Peyer's patch (tissue), 4 donors: ENCODE data around the gene SIRPB2. TPM values are rescaled to one million over a fixed set of nuclear protein-coding genes. Genes with fewer than 3 reads are reported as not detected.

Experiments
- DNase-seq, 3 donors: peaks; one replicate each; pipeline ENCODE4 v3.0.0-alpha.2; 2017 to 2019
- H3K27ac ChIP-seq, 4 donors: fragments of 200-600 bp; sonication (generic); one replicate each; pipeline ENCODE4 v1.5.1; 2016 to 2019
- H3K27me3 ChIP-seq, 2 donors: fragments of 200-600 bp; sonication (generic); one replicate each; pipeline ENCODE4 v1.5.1; 2019
- H3K36me3 ChIP-seq, 3 donors: fragments of 200-600 bp; sonication (generic); one replicate each; pipeline ENCODE4 v1.5.1; 2016 to 2019
- H3K4me1 ChIP-seq, 4 donors: fragments of 200-600 bp; sonication (generic); one replicate each; pipeline ENCODE4 v1.5.1; 2016 to 2019
- H3K4me3 ChIP-seq, 4 donors: fragments of 200-600 bp; sonication (generic); 1 replicate in 3 of 4; 2 replicates in 1 of 4; pipeline ENCODE4 v1.5.1; 2016 to 2019; ENCODE audit warnings: mild to moderate bottlenecking in 1 of 4
- H3K9me3 ChIP-seq, 4 donors: fragments of 200-600 bp; sonication (generic); one replicate each; pipeline ENCODE4 v1.5.1; 2016 to 2019; ENCODE audit warnings: mild to moderate bottlenecking in 1 of 4
- POLR2A ChIP-seq, 2 donors: fragments of 450-650 bp; IDR thresholded peaks; one replicate each; pipeline ENCODE4 v1.5.1; 2017; ENCODE audit warnings: antibody characterized with exemption in 2 of 2, mild to moderate bottlenecking in 2 of 2, moderate library complexity in 2 of 2
- total RNA-seq, 4 donors: library from RNA; depleted of rRNA; stranded (reverse); fragments of >200 nt; gene quantifications; one replicate each; pipeline ENCODE4 v1.1.0, GENCODE V29; 2016
- TF ChIP-seq, protein P1 (sequence below), 6 experiments: fragments of 450-650 bp in 4 of 6; fragments of 200-600 bp in 2 of 6; sonication (generic) in 1 of 6; IDR thresholded peaks; one replicate each; pipeline ENCODE4 v1.5.1; 2017 to 2019; ENCODE audit warnings: antibody characterized with exemption in 6 of 6, mild to moderate bottlenecking in 3 of 6, moderate library complexity in 1 of 6

SIRPB2 gene
- total RNA-seq, result 1 to 10 TPM in 2 of 4 donors, not detected in 2; 6.7 to 6.8 TPM

DNA sequence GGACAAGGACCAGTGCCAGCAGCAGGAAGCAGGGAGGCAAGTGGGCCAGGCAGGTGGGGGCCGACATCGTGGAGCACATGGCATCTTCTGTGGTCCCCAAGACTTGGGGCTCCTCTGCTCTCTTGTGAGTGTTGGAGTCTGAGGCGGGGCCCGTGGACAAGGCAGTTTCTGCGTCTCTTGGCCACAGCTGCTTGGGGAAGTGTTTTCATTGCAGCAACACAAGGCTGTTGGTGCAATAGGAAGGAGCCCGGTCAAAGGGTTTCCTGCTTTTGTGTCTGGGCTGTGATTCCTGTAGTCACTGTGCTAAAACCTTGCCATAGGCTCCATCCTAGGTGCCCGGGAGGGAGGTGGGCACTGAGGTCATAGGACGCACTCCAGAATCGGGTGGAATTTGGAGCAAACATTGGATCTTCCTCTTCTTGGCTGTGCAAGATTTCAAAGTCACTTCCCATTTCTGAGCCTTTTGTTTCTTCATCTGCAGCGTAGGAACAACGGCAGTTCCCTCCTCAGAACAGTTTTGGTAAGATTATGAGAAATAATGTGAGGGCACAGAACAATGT, at the start of gene SIRPB2:
TSS of gene SIRPB2 (minus strand) at position 140 of the 560 bp plus-strand sequence. CDS start at position 79, 61 bp downstream.
- DNase-seq, result peak in 1 of 3 donors; percentile 60
- no peak for TF ChIP-seq POLR2A (IDR thresholded peaks at IDR 0.05)
- TF ChIP-seq, protein P1, sequence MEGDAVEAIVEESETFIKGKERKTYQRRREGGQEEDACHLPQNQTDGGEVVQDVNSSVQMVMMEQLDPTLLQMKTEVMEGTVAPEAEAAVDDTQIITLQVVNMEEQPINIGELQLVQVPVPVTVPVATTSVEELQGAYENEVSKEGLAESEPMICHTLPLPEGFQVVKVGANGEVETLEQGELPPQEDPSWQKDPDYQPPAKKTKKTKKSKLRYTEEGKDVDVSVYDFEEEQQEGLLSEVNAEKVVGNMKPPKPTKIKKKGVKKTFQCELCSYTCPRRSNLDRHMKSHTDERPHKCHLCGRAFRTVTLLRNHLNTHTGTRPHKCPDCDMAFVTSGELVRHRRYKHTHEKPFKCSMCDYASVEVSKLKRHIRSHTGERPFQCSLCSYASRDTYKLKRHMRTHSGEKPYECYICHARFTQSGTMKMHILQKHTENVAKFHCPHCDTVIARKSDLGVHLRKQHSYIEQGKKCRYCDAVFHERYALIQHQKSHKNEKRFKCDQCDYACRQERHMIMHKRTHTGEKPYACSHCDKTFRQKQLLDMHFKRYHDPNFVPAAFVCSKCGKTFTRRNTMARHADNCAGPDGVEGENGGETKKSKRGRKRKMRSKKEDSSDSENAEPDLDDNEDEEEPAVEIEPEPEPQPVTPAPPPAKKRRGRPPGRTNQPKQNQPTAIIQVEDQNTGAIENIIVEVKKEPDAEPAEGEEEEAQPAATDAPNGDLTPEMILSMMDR (IDR thresholded peaks at IDR 0.05), result no peak
- no peaks in the 10 kb centered on the region for H3K4me1 ChIP-seq
- H3K9me3 ChIP-seq, result no peaks in the 10 kb centered on the region
- H3K27me3 ChIP-seq, result no peaks in the 10 kb centered on the region
- H3K4me3 ChIP-seq, result peak within 1 kb of the TSS in 2 of 4 donors; percentile 20 to 25
- no peaks in the 10 kb centered on the region for H3K36me3 ChIP-seq
- H3K27ac ChIP-seq, result peak within 1 kb of the TSS; percentile 32 to 60 (median 52)

GRCh38 chr20:1539816-1540419, 48.7 kb upstream of the SIRPB2 start:
- TF ChIP-seq POLR2A (IDR thresholded peaks at IDR 0.05), result no peak
- TF ChIP-seq, protein P1 (IDR thresholded peaks at IDR 0.05), result no peak

GRCh38 chr20:1538655-1539054, 47.4 kb upstream of the SIRPB2 start:
- H3K4me1 ChIP-seq, result peaks cover 0 to 12% (median 0%) of the 10 kb centered on the region in 4 donors
- no peaks in the 10 kb centered on the region for H3K27me3 ChIP-seq
- TF ChIP-seq, protein P1 (IDR thresholded peaks at IDR 0.05), result no peak
- no peak for TF ChIP-seq POLR2A (IDR thresholded peaks at IDR 0.05)
- H3K27ac ChIP-seq, result no peak overlapping the region
- DNase-seq, result no peak
- H3K36me3 ChIP-seq, result no peaks in the 10 kb centered on the region
- no peak overlapping the region for H3K4me3 ChIP-seq
- no peaks in the 10 kb centered on the region for H3K9me3 ChIP-seq

More at GRCh38 chr20:1539816-1540419, 48.7 kb upstream of the SIRPB2 start:
- Histone ChIP-seq H3K36me3 (no peaks in the 10 kb centered on the region), H3K27me3 (no peaks in the 10 kb centered on the region), H3K4me3 (no peak overlapping the region), H3K4me1 (peaks cover 0 to 12% (median 0%) of the 10 kb centered on the region in 4 donors), H3K9me3 (no peaks in the 10 kb centered on the region), H3K27ac (no peak overlapping the region)
- no peak for DNase-seq

GRCh38 chr20:1537731-1538058, 46.5 kb upstream of the SIRPB2 start:
- no peaks in the 10 kb centered on the region for H3K27me3 ChIP-seq
- no peaks in the 10 kb centered on the region for H3K36me3 ChIP-seq
- DNase-seq, result peak in 2 of 3 donors; percentile 79 to 82
- no peak overlapping the region for H3K4me3 ChIP-seq
- TF ChIP-seq POLR2A (IDR thresholded peaks at IDR 0.05), result no peak
- TF ChIP-seq, protein P1 (IDR thresholded peaks at IDR 0.05), result no peak
- H3K27ac ChIP-seq, result peak overlapping the region; percentile 43 to 77 (median 55)
- H3K4me1 ChIP-seq, result peaks cover 0 to 12% (median 0%) of the 10 kb centered on the region in 4 donors
- H3K9me3 ChIP-seq, result no peaks in the 10 kb centered on the region

- Histone ChIP-seq H3K27me3 (no peaks in the 10 kb centered on the region), H3K4me3 (no peak overlapping the region), H3K27ac (peak overlapping the region; percentile 44 to 77 (median 66)), H3K4me1 (peaks cover 0 to 12% (median 0%) of the 10 kb centered on the region in 4 donors), H3K36me3 (no peaks in the 10 kb centered on the region), H3K9me3 (no peaks in the 10 kb centered on the region)
- DNase-seq, result peak in 1 of 3 donors; percentile 24
- TF ChIP-seq, protein P1 (IDR thresholded peaks at IDR 0.05), result no peak
- TF ChIP-seq POLR2A (IDR thresholded peaks at IDR 0.05), result no peak
These were observed 45.9 kb upstream of the SIRPB2 start for GRCh38 chr20:1536893-1537730.
